Brain microvascular endothelial cell (primary cell): ENCODE measurements around the gene LHFPL2.
A peak's percentile ranks its signal among the peaks of the same experiment; 100 is the strongest.

Experiments
- DNase-seq: peaks from one replicate; pipeline ENCODE4 v3.0.0-alpha.2; 2020
- H3K27ac ChIP-seq: fragments of 250-450 bp; sonication (Bioruptor Pico); 2 replicates; pipeline ENCODE4 v1.5.1; 2020; ENCODE audit warnings: mild to moderate bottlenecking, moderate library complexity
- H3K27me3 ChIP-seq: fragments of 250-450 bp; sonication (Bioruptor Pico); replicated peaks from 2 replicates; pipeline ENCODE4 v1.5.1; 2020; ENCODE audit warnings: mild to moderate bottlenecking
- H3K36me3 ChIP-seq: fragments of 250-450 bp; sonication (Bioruptor Pico); replicated peaks from 2 replicates; pipeline ENCODE4 v1.5.1; 2020; ENCODE audit warnings: mild to moderate bottlenecking
- H3K4me3 ChIP-seq: 2 replicates; pipeline ENCODE4 v1.5.1; 2011; ENCODE audit warnings: low read depth, mild to moderate bottlenecking, control low read depth, low read length, moderate library complexity
- in situ Hi-C: cut with HindIII; loops from 2 replicates; pipeline ENCODE4 v1.10.0; 2017; ENCODE audit warnings: low sequenced_read_pairs, low pct_ligation_motif_present
- TF ChIP-seq, protein P1 (sequence below): IDR thresholded peaks from 2 replicates; pipeline ENCODE4 v1.5.1; 2011; ENCODE audit warnings: low read depth, mild to moderate bottlenecking, moderate library complexity, low read length, control low read depth, inconsistent platforms; ENCODE audit errors: missing control alignments

LHFPL2 gene

DNA sequence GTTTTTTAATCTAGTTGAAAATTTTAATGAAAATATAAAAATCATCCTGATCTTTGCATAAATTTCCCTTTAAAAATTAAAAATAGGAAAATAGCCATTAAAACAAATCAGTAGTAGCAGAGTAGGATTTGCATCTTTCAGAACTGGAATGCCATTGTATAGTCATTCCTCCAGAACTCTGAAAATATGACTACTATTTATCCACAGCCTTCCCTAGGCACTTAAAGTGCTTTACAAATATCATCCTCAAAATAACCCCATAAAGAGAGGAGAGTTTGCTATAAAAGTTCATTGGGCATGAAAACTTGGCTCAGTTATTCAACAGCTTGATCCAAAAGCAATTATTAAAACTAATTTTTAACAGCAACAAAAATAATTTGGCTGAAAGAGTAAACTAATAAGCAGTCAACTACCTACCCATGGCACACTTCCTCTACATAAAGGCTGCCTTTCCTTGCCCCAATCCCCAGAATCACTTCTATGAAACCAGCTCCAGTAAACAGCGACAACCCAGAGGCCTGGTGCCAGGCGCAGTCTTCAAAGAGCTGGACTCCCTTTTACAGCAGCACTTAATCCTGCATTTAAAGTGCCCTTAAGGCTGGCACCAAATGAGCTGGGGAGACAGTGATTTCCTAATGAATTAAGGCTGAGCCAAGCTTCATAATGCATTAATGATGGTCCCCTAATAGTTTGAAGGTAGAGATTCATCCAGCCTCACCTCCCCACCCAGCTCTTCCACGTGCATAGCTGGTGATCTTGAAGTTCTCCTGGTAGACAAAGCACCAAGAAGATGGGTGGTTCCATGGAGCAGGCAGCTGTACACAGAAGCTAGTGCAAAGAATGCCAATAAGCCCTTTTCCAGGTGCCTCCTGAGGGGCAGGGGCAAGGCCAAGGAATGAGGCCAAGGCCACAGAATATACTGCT, 36.1 kb downstream of the LHFPL2 start:
- Histone ChIP-seq H3K36me3 (peaks cover 32% of the 10 kb centered on the region), H3K27me3 (no peaks in the 10 kb centered on the region), H3K4me3 (no peak overlapping the region), H3K27ac (no peak overlapping the region)
- in situ Hi-C loops = no loop called here
- DNase-seq = no peak
- TF ChIP-seq, protein P1, sequence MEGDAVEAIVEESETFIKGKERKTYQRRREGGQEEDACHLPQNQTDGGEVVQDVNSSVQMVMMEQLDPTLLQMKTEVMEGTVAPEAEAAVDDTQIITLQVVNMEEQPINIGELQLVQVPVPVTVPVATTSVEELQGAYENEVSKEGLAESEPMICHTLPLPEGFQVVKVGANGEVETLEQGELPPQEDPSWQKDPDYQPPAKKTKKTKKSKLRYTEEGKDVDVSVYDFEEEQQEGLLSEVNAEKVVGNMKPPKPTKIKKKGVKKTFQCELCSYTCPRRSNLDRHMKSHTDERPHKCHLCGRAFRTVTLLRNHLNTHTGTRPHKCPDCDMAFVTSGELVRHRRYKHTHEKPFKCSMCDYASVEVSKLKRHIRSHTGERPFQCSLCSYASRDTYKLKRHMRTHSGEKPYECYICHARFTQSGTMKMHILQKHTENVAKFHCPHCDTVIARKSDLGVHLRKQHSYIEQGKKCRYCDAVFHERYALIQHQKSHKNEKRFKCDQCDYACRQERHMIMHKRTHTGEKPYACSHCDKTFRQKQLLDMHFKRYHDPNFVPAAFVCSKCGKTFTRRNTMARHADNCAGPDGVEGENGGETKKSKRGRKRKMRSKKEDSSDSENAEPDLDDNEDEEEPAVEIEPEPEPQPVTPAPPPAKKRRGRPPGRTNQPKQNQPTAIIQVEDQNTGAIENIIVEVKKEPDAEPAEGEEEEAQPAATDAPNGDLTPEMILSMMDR = no peak

DNA sequence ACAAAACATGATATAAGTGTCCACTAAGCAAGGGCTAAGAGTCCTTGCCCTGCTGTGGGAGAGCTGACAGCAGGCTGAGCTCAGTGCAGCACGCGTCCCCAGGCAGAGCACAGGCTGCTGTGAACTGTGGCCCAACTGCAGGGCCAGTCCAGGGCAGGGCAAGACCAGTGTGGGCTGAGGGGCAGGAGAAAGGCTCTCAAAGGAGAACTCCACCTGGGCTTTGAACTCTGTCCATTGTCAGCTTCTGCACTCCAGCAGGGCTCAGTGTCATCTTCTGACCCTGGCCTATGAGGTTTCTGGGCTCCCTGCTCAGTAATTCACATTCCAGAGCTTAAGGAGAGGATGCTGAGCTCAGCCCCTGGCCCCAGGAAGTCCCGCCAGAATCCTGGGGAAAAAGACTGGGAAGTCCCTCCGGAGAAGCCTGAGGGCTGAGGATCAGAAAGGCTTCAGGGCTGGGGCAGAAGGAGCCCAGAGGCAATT, 37.4 kb downstream of the LHFPL2 start:
- TF ChIP-seq, protein P1 = no peak
- peak overlapping the region; percentile 1 for H3K27ac ChIP-seq
- H3K4me3 ChIP-seq = no peak overlapping the region
- no peak for DNase-seq
- in situ Hi-C loops = no loop called here
- no peaks in the 10 kb centered on the region for H3K27me3 ChIP-seq
- peaks cover 24% of the 10 kb centered on the region for H3K36me3 ChIP-seq

DNA sequence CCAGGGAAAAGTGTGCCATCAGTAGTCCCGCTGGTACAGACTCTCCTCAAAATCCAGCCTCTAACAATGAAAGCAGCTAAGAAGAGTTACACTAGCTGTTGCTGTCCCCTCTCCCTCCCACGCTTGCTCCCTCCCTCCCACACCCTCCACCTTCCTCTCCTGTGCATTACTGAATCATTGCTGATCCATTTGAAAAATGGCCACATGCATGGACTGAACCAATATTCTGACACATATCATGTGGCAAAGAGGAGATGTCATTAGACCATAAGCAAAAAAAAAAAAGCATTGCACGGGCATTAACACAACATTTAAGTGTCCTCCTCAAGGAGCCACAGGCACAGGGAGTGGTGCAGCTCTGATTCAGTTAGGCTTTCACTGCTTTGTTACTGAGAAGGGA, 37.9 kb downstream of the LHFPL2 start:
- TF ChIP-seq, protein P1 = no peak
- Histone ChIP-seq H3K36me3 (peaks cover 20% of the 10 kb centered on the region), H3K27ac (peak overlapping the region; percentile 4), H3K4me3 (no peak overlapping the region), H3K27me3 (no peaks in the 10 kb centered on the region)
- in situ Hi-C loops = no loop called here
- DNase-seq = no peak

DNA sequence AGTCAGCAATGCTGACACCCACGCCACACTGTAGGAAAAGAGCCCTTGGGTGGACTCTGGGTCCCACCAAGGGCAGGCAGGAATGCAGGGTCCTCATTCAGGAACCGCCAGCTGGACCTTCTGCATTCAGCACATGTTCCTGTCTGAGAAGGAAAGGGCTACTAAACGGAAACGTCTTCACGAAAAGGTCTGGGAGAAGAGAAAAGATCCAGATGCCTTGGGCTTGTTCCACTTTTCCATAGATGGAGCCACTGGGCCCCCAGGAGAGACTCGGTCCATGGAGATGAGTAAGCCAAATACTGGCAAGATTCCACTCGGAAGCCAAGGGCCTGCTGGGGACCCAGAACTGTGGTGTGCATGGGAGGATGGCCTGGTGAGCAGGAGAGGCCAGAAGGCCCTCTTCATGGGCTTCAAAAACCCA, 38.4 kb downstream of the LHFPL2 start:
- H3K4me3 ChIP-seq = no peak overlapping the region

DNA sequence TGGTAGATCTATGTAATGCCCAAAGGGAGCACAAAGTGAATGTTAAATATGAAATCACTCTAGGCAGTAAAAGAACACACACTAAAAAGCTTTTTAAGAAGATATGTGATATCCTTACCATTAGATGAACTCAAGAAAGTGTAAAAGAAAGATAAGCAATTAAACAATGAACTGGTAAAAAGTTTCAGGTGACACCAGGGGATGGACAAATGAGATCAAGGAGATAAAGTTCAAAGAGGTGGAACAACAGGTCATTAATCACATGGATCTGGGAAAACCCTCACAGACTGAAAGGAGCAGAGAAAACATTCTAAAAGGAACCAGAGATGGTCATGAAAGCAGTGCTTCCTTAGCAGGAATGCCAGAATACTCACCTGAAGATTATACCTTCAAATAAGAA, 40.7 kb downstream of the LHFPL2 start:
- TF ChIP-seq, protein P1 = no peak
- in situ Hi-C loops = no loop called here
- Histone ChIP-seq H3K27ac (no peak overlapping the region), H3K4me3 (no peak overlapping the region), H3K27me3 (no peaks in the 10 kb centered on the region), H3K36me3 (peaks cover 7% of the 10 kb centered on the region)
- DNase-seq = no peak

More for the DNA sequence above, 38.4 kb downstream of the LHFPL2 start:
- TF ChIP-seq, protein P1 = peak; percentile 38
- Histone ChIP-seq H3K27me3 (no peaks in the 10 kb centered on the region), H3K36me3 (peaks cover 20% of the 10 kb centered on the region), H3K27ac (peak overlapping the region; percentile 4)
- in situ Hi-C loops = no loop called here
- peak; percentile 59 for DNase-seq
